G401 (cell line): ENCODE data around the gene ATP6V1G3. TPM values are rescaled to one million over a fixed set of nuclear protein-coding genes. Genes with fewer than 3 reads are reported as not detected.
"Not testable (repeated sequence)": the region's sequence is repeated elsewhere in the genome, so short reads cannot be mapped to it uniquely, and the experiment has no call there.

Experiments used
- DNase-seq: peaks from one replicate; pipeline ENCODE4 v3.0.0-alpha.2; 2015; ENCODE audit warnings: low spot score
- in situ Hi-C: cut with HindIII; loops from 2 replicates; pipeline ENCODE4 v1.10.0; 2016; ENCODE audit warnings: low sequenced_read_pairs, mixed read lengths
- total RNA-seq: library from RNA; depleted of rRNA; stranded (reverse); fragments of >200 nt; shearing (Covaris generic); gene quantifications from 2 replicates; pipeline ENCODE4 v1.2.3, GENCODE V29; 2014

The ATP6V1G3 gene
- total RNA-seq, 1 experiment from 2014 or later, result not detected

DNA sequence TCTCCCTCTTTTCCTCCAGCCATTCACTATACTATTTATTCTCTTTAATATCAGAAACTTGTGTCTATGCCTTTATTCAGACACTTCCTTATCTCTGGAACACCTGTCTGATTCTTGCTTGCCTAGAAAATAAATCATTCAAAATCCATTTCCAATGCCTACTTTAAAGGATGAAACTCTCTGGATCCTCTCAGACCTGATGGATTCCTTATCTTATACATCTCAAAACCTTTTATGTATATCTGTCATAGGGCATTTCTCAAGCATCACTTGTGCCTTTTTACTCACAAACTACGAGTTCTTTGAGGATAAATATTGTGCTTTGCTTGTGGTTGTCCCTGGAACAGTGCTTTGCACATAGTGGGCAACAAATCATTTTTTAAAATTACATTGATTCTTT, 3.8 kb upstream of the ATP6V1G3 start:
- no peak for DNase-seq
- in situ Hi-C loops, result no loop called here

DNA sequence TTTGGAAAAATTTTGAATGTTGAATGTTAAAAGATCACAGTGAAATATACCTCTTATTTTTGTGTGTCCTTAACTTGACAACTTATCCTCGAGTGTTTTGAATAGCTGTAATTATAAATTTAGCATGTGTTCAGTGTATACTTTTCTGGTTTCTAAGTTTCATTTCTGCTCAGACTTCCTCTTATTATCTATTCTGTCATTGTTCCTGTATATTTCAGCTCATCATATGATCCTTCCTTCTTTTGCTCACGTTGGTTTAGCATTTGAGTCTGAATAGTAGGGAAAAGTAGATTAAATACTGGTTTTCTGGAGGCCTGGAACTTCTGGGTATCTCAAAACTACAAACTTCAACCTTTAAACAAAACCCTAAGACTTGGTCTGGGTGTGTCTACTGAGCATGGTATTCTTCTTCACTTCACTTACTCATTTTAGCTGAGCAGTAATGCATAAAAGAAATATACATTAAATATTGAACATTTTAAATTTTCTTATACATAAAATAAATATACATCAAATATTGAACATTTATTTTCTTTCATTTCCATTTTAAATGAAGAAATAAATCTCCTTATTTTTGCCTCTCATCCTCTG, 3.3 kb upstream of the ATP6V1G3 start:
- no peak for DNase-seq
- in situ Hi-C loops, result no loop called here

DNA sequence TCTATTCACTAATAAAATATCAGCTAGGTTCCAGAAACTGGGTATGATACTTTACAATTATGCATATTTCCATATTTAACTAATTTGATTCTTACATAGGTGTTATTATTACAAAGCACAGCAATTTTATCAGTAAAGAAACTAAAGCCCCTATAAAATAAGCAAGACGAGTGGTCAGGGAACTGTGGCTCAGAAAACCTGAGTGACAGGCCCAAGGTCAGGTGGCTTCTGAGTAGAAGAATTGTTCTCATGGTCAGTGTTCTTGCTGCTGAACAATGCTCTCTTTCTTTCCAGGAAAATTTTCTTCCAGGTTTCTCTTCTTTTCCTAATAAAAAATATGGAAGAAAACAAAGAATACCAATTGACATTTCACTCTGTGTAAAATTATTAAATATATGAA, 2.2 kb upstream of the ATP6V1G3 start:
- in situ Hi-C loops, result no loop called here
- no peak for DNase-seq

- in situ Hi-C loops, result no loop called here
Measured at GRCh38 chr1:198541737-198542136, 1.3 kb upstream of the ATP6V1G3 start.

GRCh38 chr1:198538579-198539364, 1.7 kb downstream of the ATP6V1G3 start:
- in situ Hi-C loops, result no loop called here
- DNase-seq, result no peak

More at GRCh38 chr1:198541737-198542136, 1.3 kb upstream of the ATP6V1G3 start:
- no peak for DNase-seq

DNA sequence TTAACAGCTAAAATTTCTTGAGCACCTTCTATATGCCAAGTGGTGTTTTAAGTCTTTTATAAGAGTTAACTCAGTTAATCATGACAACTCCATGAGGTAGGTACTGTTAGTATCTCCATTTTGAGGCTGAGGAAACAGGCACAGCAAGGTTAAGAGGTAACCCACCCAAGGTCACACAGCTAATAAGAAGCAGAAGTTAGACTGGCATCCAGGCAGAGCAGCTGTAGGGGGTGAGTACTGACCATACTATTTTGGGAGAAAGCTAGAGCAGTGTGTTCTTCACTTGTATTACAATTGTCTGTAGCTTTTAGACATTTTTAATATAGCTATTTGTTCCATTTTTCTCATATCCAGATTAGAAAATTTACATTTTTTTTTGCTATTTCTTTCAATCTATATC, 4.8 kb downstream of the ATP6V1G3 start:
- in situ Hi-C loops, result no loop called here
- no peak for DNase-seq

GRCh38 chr1:198534548-198535418, 5.7 kb downstream of the ATP6V1G3 start:
- DNase-seq, result no peak
- in situ Hi-C loops, result no loop called here

DNA sequence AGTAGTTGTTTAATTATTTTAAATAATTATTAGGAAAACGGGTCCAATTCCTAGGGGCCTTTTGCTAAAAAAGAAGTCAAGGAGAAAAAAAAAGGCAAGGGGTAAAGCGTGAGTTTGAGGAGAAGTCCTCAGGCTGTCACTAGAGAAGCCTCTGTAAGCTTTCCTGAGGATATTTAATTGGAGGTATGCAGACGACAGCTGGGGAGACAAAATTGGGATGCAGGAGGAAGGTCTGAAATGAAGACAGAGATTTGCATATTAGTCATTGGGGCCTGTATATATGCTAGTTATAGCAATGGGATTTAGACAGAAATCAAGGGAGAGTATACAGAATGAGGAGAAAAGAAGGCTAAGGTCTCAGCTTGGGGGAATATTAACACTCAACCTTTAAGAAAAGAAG, 8.6 kb downstream of the ATP6V1G3 start:
- in situ Hi-C loops, result no loop called here

GRCh38 chr1:198530953-198531352, 9.5 kb downstream of the ATP6V1G3 start:
- peak; percentile 4 for DNase-seq
- in situ Hi-C loops, result no loop called here

More for the DNA sequence above, 8.6 kb downstream of the ATP6V1G3 start:
- no peak for DNase-seq

DNA sequence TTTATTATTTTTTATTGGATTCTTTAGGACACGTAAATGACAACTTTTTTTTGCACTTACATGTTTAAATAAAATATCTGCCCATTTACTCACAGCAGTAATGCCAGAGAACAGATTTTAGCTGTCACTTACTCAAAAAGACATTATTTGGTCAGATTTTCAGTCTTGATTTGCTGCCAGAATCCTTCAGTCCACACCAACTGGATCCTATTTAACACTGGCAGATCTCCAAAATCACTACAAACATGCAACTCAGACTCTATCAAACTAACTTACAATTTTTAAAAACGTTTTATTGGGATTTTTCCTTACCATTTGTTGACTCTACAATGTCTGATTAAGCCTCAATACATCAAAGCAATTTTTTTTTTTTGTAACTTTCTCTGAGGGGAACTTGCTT, 11.1 kb downstream of the ATP6V1G3 start:
- DNase-seq, result peak; percentile 26
- in situ Hi-C loops, result no loop called here

DNA sequence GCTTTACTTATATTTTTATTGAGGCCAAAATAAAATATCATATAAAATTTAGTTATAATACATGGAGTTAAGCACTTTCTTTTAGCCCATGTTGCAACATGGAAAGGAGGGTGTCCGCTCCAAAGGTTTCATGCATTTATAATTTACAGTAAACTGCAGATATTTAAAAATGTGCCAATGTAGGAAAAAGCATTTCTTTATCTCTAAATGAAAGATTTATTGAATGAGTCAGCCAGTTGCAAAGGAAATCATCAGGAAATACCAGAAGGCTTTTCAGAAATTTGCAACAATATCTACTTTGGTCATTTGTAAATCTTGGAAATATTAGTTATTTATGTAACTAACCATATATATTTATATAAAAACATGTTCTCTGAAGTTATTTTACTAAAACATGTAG, 12.1 kb downstream of the ATP6V1G3 start:
- in situ Hi-C loops, result no loop called here
- no peak for DNase-seq

GRCh38 chr1:198524556-198524955, 15.9 kb downstream of the ATP6V1G3 start:
- no peak for DNase-seq
- in situ Hi-C loops, result no loop called here

- DNase-seq, in situ Hi-C loops: not testable (repeated sequence)
Measured at GRCh38 chr1:198524127-198524526, 16.4 kb downstream of the ATP6V1G3 start.

GRCh38 chr1:198523182-198523950, 17.1 kb downstream of the ATP6V1G3 start:
- no peak for DNase-seq
- in situ Hi-C loops, result no loop called here

- in situ Hi-C loops, result no loop called here
- no peak for DNase-seq
Measured at GRCh38 chr1:198520524-198521254, 19.8 kb downstream of the ATP6V1G3 start.

- in situ Hi-C loops, result no loop called here
- no peak for DNase-seq
Measured at GRCh38 chr1:198519639-198520501, 20.6 kb downstream of the ATP6V1G3 start.

DNA sequence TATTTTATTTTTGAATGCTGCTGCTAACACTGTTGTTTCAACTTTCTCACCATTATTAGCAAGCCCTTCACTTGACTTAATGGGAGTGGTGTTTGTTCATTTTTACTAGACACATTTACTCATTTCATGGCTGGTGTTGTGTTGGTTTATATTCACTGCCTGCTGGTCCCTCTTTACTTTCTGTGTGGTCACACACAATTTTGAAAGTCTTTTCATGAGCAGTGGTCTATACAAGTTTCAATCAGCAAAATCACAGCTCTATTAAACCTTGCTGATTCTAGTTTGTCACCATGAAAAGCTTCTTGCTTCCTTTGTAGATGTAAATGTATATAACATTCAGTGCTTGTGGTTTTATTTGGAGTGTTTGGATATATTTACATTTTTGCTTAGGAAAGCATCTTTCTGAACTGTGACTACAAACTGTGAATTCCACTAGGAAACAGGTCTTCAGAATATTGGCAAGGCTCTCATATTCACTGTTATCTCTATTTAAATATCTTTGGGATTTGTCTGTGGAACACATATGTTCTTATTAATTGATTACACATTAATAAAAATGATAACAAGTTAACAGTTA, 22.8 kb downstream of the ATP6V1G3 start:
- in situ Hi-C loops, result no loop called here
- no peak for DNase-seq
